ENCODE results near the gene LMAN1L.

LMAN1L gene

DNA sequence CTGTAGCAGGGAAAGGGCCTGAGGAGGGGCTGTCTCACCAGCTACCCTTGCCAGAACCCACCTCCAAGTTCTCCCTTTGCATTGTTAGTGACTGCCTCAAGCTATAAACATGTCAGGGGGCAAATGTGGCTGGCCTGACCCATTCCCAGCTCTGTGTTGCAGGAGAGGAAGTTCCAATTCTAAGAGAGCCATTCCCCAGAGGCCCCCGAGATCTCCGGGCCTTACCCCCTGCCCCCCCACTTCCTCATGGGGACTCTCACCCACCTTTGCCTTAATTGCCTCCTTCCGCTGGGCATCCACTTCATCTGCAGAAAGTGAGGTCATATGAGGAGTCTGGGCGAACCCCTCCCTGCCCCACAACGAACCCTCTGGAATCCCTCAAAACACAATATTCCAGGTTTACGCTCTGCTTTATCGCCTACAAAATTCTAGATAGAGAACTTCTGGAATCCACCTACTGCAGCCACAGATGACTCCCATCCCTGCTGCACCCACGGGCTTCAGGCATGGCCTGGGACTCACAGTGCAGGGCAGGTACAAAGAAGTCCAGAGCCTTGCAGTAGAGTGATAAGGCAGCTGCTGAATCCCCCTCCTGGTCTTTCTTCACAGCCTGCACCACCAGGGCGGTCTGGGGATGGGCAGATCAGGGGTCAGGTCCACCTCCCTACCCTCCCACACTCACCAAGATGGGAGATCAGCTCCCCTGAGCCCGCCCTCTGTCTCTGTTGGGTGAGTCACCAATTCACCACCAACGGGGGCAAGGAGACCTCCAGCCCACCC lies 26.3 kb downstream of the LMAN1L start:
- DNase-seq: no peak

DNA sequence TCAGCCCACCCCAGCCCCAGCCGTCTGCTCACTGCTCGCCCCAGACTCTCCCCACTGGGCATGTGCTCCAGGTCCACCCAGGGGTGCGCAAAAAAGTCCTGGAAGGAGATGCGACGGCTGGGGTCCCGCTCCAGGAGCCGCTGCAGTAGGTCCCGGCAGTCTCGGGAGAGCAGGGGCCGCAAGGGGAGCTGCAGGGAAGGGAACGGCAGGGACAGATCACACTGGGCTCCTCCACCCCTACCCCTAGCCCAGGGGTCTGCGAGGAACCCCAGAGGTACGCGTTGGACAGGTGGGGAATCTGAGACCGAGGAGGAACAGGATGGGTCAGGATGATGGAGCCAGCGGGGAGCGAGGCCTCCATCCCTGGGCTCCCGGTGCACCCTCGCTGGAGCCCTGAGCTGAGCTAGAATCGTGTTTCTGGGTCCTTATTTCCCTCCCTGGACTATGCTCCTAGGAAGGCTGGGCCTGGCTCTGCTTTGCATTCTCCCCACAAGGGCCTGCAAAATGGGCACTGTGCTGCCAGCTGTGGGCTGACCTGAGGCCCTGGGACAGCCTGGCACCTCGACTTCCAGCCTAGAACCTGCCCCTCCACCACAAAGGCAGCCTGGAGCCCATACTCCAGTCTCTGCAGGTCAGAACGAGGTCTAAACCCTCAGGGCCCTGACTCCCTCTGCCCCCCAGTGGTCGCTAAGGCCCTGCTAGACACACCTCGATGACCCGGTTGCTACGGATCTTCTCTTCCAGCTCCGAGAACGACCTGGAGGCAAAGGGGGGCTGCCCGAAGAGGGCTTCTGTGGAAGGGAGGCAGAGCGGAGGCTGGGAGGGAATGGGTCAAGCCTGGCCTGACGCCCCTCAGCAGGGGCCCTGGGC lies 27.1 kb downstream of the LMAN1L start:
- DNase-seq: no peak

DNA sequence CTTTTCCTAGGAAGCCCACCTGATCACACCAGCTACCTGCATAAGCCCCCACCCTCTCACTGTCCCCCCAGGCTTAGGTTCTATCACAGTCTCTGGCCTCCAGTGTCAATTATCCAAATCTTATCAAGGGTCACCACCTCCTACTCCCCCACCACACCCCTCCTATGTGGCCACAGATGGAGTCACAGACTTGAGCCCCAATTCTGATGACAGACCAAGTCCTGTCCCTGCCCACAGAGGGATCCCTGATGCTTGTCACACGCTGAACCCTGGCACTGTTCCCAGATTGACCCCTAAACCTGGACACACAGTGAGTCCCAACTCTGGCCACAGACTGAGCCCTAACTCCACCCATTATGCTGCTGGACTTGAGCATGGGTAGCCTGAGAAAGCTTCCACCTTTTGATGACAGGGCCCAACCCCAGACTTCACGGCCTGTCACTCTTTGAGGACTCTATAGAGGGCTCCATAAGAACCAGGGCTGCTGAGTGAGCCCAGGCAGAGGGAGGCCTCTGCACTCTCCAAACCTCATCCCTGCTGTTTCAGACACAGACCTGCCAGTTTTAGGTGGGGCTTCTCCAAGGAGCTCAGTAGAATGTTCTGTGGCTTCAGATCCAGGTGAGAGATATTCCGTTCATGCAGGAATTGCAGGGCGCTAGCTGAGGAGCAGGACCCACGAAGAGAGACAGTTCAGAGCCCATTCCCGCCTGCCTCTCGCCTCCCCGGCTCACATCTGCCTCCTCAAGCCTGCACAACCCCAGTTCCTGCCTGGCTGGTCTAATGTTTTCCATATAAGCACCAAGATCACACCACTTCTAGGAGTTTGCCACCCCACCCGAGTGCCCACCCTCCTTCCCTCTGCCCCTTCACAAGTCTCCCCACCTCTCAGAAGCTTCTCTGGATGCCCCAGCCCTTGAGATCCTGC lies 28.5 kb downstream of the LMAN1L start:
- no peak for DNase-seq

DNA sequence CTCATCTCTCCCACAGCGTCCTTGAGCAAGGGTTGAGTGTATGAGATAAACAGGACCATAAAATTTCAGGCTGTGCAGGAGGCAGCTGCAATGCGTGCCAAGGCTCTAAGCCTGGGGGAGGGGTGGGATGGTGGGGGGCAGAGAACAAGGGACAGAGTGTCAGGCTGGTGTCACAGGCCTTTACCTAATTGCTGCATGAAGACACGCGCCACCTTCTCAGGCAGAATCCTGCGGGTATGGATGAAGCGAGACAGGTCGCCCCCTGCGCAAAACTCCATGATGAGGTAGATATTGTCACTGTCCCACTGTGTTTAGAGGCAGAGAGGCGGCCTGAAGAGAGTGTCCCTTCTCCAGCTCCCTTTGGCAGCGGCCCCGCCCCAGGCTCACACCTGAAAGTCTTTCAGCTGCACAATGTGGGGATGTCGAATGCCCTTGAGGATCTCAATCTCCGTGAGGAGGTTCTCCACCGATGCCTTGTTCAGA lies 29.3 kb downstream of the LMAN1L start:
- no peak for DNase-seq

DNA sequence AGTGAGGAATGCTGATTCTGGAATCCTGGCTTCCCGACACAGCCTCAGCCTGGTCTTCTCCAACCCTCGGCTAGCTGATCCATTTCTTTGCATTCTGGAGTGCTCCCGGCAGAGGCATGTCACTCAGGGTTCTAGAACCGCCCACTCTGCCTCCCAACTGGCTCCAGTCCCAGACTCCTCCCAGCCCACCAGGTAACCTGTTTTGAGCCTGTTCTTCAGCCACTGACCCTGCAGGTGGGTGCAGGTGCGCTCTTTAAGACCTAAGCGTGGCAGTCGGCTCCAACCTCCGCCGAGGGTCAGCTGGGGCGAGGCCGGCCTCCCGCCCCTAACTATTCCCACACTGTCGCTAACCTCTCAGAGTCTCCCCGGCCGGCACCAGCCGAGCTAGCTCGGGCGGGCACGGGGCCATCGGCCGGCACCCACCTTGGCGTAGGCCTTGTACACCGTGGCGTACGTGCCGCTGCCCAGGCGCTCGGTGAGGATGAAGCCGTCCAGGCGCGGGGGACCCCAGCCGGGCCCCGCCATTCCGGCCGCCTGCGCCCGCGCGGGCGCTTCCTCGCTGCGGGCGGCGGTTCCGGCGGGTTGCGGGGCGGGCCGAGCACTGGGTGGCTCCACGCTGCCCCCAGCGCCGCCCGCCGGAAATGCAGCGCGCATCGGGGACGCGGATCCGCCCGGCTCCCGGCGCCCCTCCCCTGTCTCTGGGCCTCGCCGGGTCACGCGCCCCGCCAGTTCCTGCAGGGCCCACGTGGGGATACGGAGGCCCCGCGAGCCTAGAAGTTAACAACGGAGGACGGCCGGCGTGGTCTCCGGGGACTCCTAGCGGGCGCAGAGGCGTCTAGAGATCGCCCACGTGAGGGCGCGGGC lies 30.2 kb downstream of the LMAN1L start, which contains the start of gene ULK3:
Gene ULK3 (minus strand): TSS at position 576 of the 864 bp plus-strand sequence. CDS start 51 bp downstream, at position 525.
- peak; percentile 93 for DNase-seq

DNA sequence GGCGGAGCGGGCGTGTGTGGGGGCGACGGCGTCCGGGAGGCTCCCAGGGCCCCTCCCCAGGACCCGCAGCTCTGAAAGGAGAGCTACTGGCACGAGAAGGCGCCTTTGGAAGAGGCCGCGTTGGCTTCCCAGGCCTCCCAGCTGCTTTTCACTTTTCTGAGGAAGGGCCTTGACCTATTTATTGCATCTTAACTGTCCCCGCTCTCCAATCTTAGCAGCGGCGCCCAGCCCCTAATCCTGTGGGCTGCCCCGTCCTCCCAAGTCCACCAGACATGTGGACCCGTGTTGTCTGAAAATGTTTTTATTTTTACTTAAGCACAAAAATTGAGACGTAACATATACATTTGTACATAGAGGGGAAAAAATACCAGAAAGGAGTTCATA lies 30.8 kb downstream of the LMAN1L start:
- DNase-seq: no peak

DNA sequence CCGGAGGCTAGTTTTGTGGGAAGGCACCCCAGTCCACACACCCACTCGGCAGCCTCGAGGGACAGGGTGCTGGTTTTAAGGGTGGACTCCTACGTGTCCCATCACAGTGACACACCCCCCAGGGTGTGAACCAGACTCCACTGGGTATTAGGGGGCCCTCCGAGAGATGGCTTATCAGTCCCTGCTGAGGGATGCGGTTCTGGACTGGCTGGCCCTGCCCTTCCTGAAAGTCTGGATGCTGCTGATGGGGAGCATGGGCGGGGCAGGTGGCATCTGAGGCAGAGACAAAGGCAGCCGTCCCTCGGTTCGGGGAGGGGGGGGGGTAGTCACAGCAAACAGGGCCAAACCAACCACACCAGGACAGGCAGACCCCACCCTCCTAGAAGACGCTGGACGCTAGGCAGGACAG lies 31.3 kb downstream of the LMAN1L start:
- no peak for DNase-seq

DNA sequence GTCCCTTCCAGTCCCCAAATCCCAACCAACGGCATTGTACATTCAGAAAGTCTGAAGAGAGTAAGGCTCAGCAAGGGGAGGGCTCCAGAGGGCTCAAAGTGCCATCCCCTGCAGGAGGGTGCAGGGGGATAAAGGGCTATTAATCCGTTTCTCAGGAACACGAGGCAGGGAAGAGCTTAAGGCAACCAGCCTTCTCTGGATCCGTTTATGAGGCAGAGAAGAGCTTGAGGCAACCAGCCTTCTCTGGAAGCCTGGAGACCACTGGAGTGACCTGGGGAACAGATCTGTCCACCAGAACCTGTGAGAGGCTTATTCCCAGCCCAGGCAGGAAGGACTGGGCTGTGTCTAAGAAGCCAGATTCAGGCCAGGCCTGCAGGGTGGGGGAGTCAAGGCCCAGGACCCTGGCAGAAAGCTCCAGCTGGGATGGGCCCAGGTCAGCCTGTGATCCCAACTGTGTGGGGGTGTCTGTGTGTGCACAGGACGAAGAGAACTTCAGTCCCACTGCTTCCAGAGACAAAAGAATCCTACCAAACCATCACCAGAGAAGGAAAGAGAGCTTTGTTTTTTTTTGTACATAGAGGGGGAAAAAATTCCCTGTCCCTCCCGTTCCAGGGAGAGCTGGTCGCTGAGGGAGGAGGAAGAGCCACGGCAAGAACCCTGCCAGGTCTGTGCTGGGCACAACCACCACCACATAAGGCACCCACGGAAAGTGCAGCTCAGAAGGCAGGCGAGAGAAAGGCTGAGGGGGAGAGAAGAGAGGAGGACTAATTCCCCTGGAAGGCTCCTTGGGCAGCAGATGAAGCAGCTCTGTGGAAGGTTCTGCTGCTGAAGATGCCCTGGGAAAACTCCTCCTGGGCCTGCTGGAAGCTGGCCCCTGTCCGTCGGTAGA lies 31.9 kb downstream of the LMAN1L start:
- DNase-seq: no peak

DNA sequence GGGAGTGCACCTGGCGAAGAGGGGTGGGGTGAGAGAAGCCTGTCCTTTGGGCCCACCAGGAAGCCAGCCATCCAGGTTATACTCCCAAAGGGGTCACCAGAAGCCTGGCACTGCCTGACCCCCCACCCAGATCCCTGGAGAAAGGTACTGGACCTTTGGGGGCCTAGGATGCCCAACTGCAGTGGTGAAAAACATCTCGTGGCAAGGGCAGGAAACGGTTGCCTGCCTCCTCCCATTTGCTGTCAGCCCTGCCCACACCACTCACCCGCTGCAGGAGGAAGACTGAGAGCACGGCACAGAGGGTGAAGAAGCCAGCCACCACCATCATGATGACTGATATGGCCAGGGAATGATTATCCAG lies 32.6 kb downstream of the LMAN1L start:
- DNase-seq: no peak

DNA sequence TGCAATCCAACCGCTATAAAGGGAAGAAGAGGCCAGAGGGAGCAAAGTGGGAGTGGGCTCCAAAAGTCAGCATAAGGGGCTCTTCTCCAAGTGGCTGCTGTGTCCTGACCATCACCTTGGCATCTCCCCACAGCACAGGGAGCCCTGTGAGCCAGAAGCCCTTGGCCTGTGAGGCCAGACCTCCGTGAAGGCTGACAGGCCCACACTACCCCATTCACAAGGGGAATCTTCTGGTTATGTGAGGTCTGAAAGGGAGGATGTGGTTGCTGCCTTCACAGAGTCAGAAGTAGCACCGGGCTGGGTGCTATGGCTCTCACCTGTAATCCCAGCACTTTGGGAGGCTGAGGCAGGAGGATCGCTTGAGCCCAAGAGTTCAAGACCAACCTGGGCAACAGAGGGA lies 32.9 kb downstream of the LMAN1L start:
- no peak for DNase-seq

DNA sequence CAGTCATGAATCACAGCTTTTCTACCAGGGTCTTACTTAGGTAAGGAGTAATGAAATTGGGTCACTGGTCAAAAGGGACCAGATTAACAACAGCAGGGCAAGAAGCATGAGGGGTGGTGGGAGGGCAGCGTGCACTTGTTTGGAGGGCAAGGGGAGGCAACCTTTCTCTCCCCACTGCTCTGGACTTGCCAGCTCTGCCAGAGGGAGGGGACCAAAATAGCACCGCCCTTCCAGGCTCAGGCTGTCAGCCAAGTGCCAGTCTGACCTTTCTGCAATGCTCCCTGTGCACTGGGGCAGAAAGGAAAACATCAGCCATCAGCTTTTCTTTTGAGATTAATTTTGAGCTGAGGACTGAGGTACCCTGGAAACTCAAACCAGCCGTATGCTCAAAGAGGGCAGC lies 34.8 kb downstream of the LMAN1L start:
- no peak for DNase-seq

DNA sequence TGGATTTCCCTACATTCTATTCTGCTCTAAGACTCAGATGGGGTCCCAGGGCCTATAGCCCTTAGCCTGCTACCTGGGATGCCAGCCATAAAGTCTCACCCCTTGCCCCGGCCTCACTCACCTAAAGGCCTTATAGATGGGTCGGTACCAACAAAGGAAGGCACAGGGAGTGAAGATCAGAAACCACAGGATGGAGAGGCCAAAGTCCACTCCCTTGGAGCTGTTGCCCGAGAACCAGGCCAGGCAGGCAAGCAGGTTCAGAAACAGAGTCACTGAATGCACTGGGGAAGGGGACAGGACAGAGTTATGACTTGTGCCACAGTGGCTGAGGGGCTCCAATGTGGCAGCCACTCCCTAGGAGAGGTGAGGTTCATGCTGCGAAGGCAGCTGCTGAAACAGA lies 37.8 kb downstream of the LMAN1L start:
- no peak for DNase-seq

DNA sequence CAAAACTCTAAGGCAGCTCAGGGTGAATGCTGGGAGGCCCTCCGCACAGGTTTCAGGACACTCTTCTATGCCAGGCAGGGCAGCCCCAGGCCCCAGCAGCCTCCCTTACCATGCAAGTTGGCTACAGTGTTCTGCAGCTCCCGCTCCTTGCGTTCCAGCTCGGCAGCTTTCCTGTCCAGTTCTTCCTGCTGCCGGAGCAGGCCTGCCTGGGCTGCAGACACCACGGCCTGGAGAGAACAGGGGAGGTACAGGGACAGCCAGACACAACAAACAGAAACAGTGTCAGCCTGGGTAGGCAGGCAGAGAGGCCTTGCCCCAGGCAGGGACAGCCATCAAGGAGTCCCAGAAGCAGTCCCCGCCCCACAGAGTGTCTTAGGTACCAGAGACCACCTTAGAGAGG lies 39.3 kb downstream of the LMAN1L start:
- DNase-seq: no peak

DNA sequence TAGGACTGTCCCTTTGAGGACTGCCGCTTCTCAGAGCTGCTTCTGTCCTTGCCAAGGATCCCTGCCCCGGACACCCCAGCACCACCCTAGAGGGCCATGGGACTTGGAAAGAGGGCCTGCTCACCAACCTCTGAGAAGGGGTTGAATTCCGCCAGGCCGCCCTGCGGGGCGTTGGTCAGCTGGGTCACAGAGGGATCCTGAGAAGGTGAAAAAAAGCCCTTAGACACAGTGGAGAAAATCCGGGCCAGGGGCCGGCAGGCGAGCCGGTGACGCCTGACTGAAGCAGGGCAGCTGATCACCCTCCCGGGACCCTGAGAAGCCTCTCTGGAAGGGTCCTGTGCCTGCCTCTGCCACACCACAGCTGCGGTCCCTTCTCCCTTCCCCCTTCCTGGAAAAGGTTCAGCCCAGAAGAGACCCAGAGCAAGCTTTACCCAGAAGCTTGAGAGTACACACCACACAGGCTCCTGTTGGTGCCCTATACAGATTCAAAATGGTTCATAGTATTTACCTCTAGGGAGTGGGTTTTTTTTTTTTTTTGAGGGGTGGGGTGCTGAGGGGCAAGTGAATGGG lies 41.9 kb downstream of the LMAN1L start:
- DNase-seq: no peak

DNA sequence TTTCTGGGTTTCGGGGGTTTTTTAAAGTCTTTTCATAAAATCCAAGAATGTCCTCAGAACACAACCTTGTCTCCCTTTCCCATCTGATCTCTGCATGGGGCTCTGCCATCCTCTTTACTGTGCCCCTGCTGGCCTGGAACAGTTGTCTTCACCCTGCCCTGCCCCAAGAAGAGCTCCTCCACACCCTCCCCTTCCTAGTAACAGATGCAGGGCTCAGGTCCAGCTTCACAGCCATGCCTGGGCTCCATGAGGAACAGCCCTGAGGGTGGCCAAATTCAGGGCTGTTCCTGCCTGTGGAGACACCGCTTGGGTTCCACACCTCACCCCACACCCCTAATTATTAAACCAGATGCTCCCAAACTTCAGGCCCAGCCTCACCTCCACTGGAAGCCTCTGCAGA lies 43.2 kb downstream of the LMAN1L start:
- no peak for DNase-seq

DNA sequence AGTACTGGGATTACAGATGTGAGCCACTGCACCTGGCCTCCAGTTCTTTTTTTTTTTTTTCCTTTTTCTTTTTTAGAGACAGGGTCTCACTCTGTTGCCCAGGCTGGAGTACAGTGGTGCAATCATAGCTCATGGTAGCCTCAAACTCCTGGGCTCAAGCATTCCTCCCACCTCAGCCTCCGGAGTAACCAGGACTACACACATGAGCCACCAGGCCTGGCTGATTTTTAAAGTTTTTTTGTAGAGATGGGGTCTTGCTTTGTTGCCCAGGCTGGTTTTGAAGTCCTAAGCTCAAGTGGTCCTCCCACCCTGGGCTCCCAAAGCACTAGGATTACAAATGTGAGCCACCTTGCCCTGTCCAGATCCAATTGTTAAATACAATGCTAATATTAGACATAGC lies 43.9 kb downstream of the LMAN1L start:
- DNase-seq: no peak

DNA sequence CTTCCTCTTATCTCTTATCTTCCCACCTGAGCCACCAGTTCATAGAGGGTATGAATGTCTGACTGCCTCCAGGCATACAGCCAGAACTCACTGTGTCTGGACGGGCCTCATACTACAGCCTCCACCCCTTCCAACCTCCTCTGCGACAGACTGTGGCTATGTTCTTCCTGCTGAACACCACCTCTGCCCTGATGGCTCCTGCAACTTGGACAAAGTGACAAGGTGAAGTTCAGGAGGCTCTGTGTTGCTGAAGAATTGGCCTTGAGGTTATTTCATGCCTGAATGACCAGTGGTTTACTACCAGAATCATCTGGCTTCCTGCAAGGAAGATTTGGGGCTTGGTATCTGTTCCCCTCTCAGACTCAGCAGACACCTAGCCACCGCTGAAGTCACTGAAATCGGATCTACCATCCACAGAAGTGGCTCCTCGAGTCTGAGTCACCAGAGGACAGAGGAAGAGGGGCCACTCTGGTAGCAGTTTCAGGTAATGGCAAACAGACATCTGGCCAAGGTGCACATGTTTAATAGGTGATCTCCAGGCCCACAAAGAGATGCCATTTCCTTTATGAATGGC lies 44.5 kb downstream of the LMAN1L start:
- DNase-seq: no peak

DNA sequence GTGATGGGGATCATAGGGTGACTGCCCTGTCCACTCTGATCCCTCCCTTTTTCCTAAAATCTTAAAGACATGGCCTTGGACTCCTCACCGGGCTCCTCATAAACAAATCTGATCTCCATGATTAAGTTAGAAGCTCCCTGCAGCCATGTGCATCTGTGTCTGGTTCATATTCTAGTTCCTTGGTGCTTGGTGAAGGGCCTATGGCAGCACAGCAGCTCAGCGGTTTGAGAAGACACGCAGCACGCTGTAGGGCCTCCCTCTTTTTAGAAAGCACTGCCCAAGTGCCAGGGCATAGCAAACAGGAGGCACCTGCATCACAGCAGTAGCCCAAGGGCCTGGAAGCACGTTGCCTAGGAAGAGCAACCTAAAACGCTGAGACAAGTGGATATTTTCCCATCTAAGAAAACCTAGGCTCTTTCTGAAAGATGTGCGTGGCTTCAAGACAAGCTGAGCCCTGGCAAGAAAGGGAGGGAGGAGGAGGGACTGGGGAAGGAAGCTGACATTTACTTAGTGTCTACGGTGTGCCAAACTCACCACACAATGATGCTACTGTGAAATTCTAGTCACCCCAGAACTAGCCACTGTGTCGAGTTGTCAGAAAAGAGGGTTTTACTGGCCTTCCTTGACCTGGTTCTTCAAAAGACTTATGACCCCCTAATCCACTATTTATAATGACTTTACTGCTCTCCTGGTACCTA lies 45.2 kb downstream of the LMAN1L start:
- no peak for DNase-seq

DNA sequence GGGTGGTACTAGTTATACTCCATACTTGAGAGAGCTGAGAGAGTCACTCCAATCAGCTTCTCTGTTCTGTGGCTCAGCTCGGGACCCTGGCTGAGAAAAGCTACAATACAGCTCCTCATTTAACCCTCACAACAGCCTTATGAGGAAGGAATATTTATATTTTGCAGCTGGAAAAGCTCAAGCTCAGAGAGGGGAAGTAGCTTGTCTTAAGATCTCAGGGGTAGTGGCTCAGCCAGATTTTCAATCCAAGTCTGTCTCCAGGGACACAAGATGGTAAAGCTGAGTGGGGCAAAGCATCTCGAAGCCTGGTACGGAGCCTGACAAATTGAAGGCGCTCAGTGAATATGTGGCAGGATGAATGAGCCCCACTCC lies 45.7 kb downstream of the LMAN1L start:
- DNase-seq: no peak

Data from NCI-H526 treated with DMSO at 0.1 percent for 48 hours (cell line).